Thyroid gland (tissue), 4 donors: ENCODE measurements around the gene SULT1A1.

Experiments
- POLR2A ChIP-seq, 2 donors: fragments of 450-650 bp; IDR thresholded peaks; one replicate each; pipeline ENCODE4 v1.6.1; 2017; ENCODE audit warnings: antibody characterized with exemption in 2 of 2, mild to moderate bottlenecking in 2 of 2, moderate library complexity in 1 of 2
- TF ChIP-seq, protein P1 (sequence below), 6 experiments: fragments of 200-600 bp in 3 of 6; fragments of 450-650 bp in 3 of 6; sonication (generic) in 3 of 6; IDR thresholded peaks; one replicate each; pipeline ENCODE4 v1.5.1; 2016 to 2019; ENCODE audit warnings: antibody characterized with exemption in 6 of 6, mild to moderate bottlenecking in 2 of 6, inconsistent platforms in 1 of 6, moderate library complexity in 1 of 6

DNA sequence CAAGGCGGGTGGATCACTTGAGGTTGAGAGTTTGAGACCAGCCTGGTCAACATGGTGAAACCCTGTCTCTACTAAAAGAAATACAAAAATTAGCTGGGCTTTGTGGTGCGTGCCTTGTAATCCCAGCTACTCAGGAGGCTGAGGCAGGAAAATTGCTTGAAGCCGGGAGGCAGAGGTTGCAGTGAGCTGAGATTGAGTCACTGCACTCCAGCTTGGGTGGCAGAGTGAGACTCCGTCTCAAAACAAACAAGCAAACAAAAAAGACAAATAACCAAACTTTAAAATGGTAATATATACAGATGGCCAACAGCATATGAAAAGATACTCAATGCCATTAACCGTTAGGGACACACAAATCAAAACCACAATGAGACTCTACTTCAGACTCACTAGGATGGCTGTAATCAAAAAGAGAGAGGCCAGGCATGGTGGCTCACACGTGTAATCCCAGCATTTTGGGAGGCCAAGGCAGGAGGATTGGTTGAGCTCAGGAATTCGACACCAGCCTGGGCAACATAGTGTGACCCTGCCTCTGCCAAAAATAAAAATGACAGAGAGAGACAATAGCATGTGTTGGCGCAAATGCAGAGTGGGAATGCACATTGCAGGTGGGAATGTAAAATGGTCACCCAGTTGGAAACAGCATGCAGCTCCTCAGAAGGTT lies 34.3 kb downstream of the SULT1A1 start:
- TF ChIP-seq POLR2A (IDR thresholded peaks at IDR 0.05): no peak
- TF ChIP-seq, protein P1, sequence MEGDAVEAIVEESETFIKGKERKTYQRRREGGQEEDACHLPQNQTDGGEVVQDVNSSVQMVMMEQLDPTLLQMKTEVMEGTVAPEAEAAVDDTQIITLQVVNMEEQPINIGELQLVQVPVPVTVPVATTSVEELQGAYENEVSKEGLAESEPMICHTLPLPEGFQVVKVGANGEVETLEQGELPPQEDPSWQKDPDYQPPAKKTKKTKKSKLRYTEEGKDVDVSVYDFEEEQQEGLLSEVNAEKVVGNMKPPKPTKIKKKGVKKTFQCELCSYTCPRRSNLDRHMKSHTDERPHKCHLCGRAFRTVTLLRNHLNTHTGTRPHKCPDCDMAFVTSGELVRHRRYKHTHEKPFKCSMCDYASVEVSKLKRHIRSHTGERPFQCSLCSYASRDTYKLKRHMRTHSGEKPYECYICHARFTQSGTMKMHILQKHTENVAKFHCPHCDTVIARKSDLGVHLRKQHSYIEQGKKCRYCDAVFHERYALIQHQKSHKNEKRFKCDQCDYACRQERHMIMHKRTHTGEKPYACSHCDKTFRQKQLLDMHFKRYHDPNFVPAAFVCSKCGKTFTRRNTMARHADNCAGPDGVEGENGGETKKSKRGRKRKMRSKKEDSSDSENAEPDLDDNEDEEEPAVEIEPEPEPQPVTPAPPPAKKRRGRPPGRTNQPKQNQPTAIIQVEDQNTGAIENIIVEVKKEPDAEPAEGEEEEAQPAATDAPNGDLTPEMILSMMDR (IDR thresholded peaks at IDR 0.05): no peak
